Suprapubic skin (tissue), 4 donors: ENCODE results near the gene LCN9. TPM values are rescaled to one million over a fixed set of nuclear protein-coding genes. Genes with fewer than 3 reads are reported as not detected.

ENCODE experiments used
- DNase-seq, 2 donors: peaks; one replicate each; pipeline ENCODE4 v3.0.0-alpha.2; 2019; ENCODE audit warnings: low spot score in 2 of 2
- H3K27ac ChIP-seq: fragments of 200-600 bp; sonication (generic); one replicate; pipeline ENCODE4 v1.5.1; 2019
- H3K27me3 ChIP-seq: fragments of 200-600 bp; sonication (generic); one replicate; pipeline ENCODE4 v1.5.1; 2019
- H3K36me3 ChIP-seq: fragments of 200-600 bp; sonication (generic); one replicate; pipeline ENCODE4 v1.5.1; 2019
- H3K4me1 ChIP-seq: fragments of 200-600 bp; sonication (generic); one replicate; pipeline ENCODE4 v1.5.1; 2019
- H3K4me3 ChIP-seq: fragments of 200-600 bp; sonication (generic); one replicate; pipeline ENCODE4 v1.5.1; 2019; ENCODE audit warnings: mild to moderate bottlenecking
- H3K9me3 ChIP-seq: fragments of 200-600 bp; sonication (generic); one replicate; pipeline ENCODE4 v1.5.1; 2019
- CTCF ChIP-seq, 2 donors: fragments of 200-600 bp in 1 of 2; fragments of 450-650 bp in 1 of 2; sonication (generic) in 1 of 2; IDR thresholded peaks; one replicate each; pipeline ENCODE4 v1.5.1; 2016 to 2019; ENCODE audit warnings: antibody characterized with exemption in 2 of 2, mild to moderate bottlenecking in 1 of 2, moderate library complexity in 1 of 2
- EP300 ChIP-seq: sonication (generic); formaldehyde crosslinking; IDR thresholded peaks from one replicate; pipeline ENCODE4 v1.6.1; 2017; ENCODE audit warnings: antibody characterized with exemption
- POLR2A ChIP-seq, 2 donors: fragments of 450-650 bp; IDR thresholded peaks; one replicate each; pipeline ENCODE4 v1.6.1; 2017; ENCODE audit warnings: antibody characterized with exemption in 2 of 2, mild to moderate bottlenecking in 2 of 2, moderate library complexity in 2 of 2
- POLR2AphosphoS5 ChIP-seq, 3 donors: sonication (generic); formaldehyde crosslinking; IDR thresholded peaks; one replicate each; pipeline ENCODE4 v1.6.1; 2017; ENCODE audit warnings: antibody characterized with exemption in 3 of 3
- WGBS: methylation state at CpG from one replicate; pipeline ENCODE4 v1.1.5; 2018; 5-methylcytosine and 5-hydroxymethylcytosine counted together
- total RNA-seq, 4 donors: library from RNA; depleted of rRNA; stranded (reverse); fragments of >200 nt; gene quantifications; one replicate each; pipeline ENCODE4 v1.1.0, GENCODE V29; 2016

LCN9 gene
- total RNA-seq, 4 donors from 2014 or later, result not detected

- WGBS, result 78% methylated on average over 4 of the region's 4 CpGs
- H3K36me3 ChIP-seq, result no peaks in the 10 kb centered on the region
- peaks cover 85% of the 10 kb centered on the region for H3K27me3 ChIP-seq
- TF ChIP-seq CTCF (IDR thresholded peaks at IDR 0.05) (no peak), POLR2AphosphoS5 (IDR thresholded peaks at IDR 0.05) (no peak), POLR2A (IDR thresholded peaks at IDR 0.05) (no peak), EP300 (no peak)
- H3K4me1 ChIP-seq, result no peaks in the 10 kb centered on the region
- no peak overlapping the region for H3K27ac ChIP-seq
- no peak overlapping the region for H3K4me3 ChIP-seq
- DNase-seq, result no peak
- H3K9me3 ChIP-seq, result no peaks in the 10 kb centered on the region
Measured at GRCh38 chr9:135708164-135708563, 45.1 kb downstream of the LCN9 start.

DNA sequence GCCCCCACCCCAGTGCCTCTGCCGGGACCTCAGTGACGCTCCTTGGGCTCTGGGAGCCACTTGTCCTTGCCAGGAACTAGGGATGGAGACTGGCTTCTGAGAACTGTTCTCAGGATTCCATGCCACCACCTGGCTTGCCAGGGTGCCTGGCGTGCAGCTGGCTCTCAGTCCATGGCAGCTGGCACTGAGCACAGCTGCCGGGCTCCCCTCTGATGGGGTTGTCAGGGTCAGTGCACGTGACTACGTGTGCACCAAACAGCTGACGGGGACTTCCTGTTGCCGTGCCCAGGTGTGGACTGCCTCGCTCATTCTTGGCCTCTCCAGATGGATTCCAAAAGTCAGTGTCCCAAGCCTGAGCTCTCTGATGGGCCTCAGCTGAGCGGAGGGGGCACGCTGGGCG, 48.3 kb downstream of the LCN9 start:
- Histone ChIP-seq H3K27ac (no peak overlapping the region), H3K36me3 (no peaks in the 10 kb centered on the region), H3K4me3 (no peak overlapping the region), H3K27me3 (peaks cover 84% of the 10 kb centered on the region), H3K4me1 (peaks cover 5% of the 10 kb centered on the region), H3K9me3 (no peaks in the 10 kb centered on the region)
- no peak for DNase-seq
- TF ChIP-seq POLR2A (IDR thresholded peaks at IDR 0.05) (no peak), EP300 (no peak), POLR2AphosphoS5 (IDR thresholded peaks at IDR 0.05) (no peak), CTCF (IDR thresholded peaks at IDR 0.05) (no peak)
- 40% methylated on average over 2 of the region's 12 CpGs for WGBS

GRCh38 chr9:135711881-135712280, 48.8 kb downstream of the LCN9 start:
- TF ChIP-seq POLR2AphosphoS5 (IDR thresholded peaks at IDR 0.05) (no peak), EP300 (no peak), POLR2A (IDR thresholded peaks at IDR 0.05) (no peak), CTCF (IDR thresholded peaks at IDR 0.05) (no peak)
- Histone ChIP-seq H3K4me3 (no peak overlapping the region), H3K4me1 (peaks cover 5% of the 10 kb centered on the region), H3K27me3 (peaks cover 84% of the 10 kb centered on the region), H3K9me3 (no peaks in the 10 kb centered on the region), H3K36me3 (no peaks in the 10 kb centered on the region), H3K27ac (no peak overlapping the region)
- 56% methylated on average over 3 of the region's 10 CpGs for WGBS
- DNase-seq, result no peak

GRCh38 chr9:135712613-135713295, 49.6 kb downstream of the LCN9 start:
- DNase-seq, result no peak
- H3K27me3 ChIP-seq, result peaks cover 86% of the 10 kb centered on the region
- H3K27ac ChIP-seq, result no peak overlapping the region
- 50% methylated on average over 9 of the region's 16 CpGs for WGBS
- no peaks in the 10 kb centered on the region for H3K9me3 ChIP-seq
- H3K4me3 ChIP-seq, result no peak overlapping the region
- no peaks in the 10 kb centered on the region for H3K36me3 ChIP-seq
- TF ChIP-seq CTCF (IDR thresholded peaks at IDR 0.05) (no peak), POLR2AphosphoS5 (IDR thresholded peaks at IDR 0.05) (no peak), EP300 (no peak), POLR2A (IDR thresholded peaks at IDR 0.05) (no peak)
- peaks cover 5% of the 10 kb centered on the region for H3K4me1 ChIP-seq

DNA sequence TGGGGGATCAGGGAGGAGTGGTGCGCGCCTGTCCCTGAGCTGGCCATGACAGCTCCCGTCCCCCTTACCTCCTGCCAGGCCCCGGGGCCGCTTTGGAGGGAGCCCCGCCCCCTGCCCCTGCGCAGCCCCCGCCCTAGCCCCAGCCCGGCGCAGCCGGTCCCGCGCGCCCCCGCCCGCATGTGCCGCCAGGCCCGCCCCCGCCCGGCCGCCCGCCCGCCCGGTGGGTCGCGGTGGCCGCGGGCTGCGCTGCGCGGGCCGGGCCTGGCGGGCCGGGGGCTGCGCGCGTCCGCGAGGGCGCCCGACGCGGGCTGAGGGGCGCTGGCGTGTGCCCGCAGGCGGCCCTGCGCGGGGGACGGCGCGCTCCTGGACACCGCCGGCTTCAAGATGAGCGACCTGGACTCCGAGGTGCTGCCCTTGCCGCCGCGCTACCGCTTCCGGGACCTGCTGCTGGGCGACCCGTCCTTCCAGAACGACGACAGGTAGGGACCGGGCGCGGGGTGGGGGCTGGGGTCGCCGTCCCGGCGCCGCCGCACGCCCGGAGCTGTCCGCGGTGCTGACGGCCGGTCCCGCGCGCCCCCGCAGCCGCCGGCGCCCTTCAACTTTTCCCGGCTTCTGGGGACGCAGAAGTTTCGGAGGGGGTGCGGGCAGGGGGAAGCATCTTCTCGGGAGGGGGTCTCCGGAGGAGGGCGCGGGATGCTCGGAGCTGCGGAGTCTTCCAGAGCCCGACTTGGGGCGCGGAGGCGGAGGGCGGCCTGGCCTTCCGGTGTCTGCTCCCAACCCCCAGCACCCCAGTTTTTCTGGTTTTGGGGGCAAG, 51.3 kb downstream of the LCN9 start:
- Histone ChIP-seq H3K27me3 (peaks cover 97% of the 10 kb centered on the region), H3K4me3 (no peak overlapping the region)

More for the DNA sequence above, 51.3 kb downstream of the LCN9 start:
- no CpG with 5 or more reads among the region's 103 CpGs for WGBS
- no peaks in the 10 kb centered on the region for H3K36me3 ChIP-seq
- H3K4me1 ChIP-seq, result peaks cover 5% of the 10 kb centered on the region
- H3K9me3 ChIP-seq, result no peaks in the 10 kb centered on the region
- H3K27ac ChIP-seq, result no peak overlapping the region
- TF ChIP-seq CTCF (IDR thresholded peaks at IDR 0.05) (no peak), EP300 (no peak), POLR2AphosphoS5 (IDR thresholded peaks at IDR 0.05) (no peak), POLR2A (IDR thresholded peaks at IDR 0.05) (no peak)
- DNase-seq, result no peak
